ENCODE measurements around the gene RAP2A. TPM values are rescaled to one million over a fixed set of nuclear protein-coding genes. Genes with fewer than 3 reads are reported as not detected.

RAP2A gene
- total RNA-seq, 3 donors from 2014 or later (not counting 1 experiment from before 2014, with no cell fraction given): 25.9 to 48.1 (median 30.9) TPM

- no peaks in the 10 kb centered on the region for H3K9me3 ChIP-seq (ENCODE audit: control insufficient read depth, insufficient read depth, low read length)
- intact Hi-C loops (cut with micrococcal nuclease): no loop called here
- Mint-ChIP-seq H3K36me3 (no peaks in the 10 kb centered on the region), H3K9me3 (no peaks in the 10 kb centered on the region), H3K4me3 (no peak overlapping the region), H3K27me3 (ENCODE audit: low read depth in 2 of 2) (no peaks in the 10 kb centered on the region), H3K4me1 (no peaks in the 10 kb centered on the region), H3K27ac (no peak overlapping the region)
- no peak overlapping the region for H3K27ac ChIP-seq (ENCODE audit: low read length)
- 95% methylated on average over 4 of the region's 4 CpGs for WGBS (ENCODE audit: insufficient coverage)
- DNase-seq (no peak), ATAC-seq (no peak)
- TF ChIP-seq CTCF (IDR thresholded peaks at IDR 0.05): no peak
- no peak overlapping the region for H3K4me3 ChIP-seq (ENCODE audit: low read length)
- peaks cover 9% of the 10 kb centered on the region for H3K36me3 ChIP-seq (ENCODE audit: control insufficient read depth, insufficient read depth, low read length)
- no peaks in the 10 kb centered on the region for H3K4me1 ChIP-seq (ENCODE audit: control insufficient read depth, insufficient read depth, low read length)
- no peaks in the 10 kb centered on the region for H3K27me3 ChIP-seq (ENCODE audit: control insufficient read depth, insufficient read depth, low read length)
These were observed 38.4 kb upstream of the RAP2A start for GRCh38 chr13:97395447-97396136.

- Mint-ChIP-seq H3K27ac (no peak overlapping the region), H3K4me3 (no peak overlapping the region), H3K9me3 (no peaks in the 10 kb centered on the region), H3K27me3 (ENCODE audit: low read depth in 2 of 2) (no peaks in the 10 kb centered on the region), H3K36me3 (no peaks in the 10 kb centered on the region), H3K4me1 (no peaks in the 10 kb centered on the region)
- Histone ChIP-seq H3K4me1 (ENCODE audit: control insufficient read depth, insufficient read depth, low read length) (no peaks in the 10 kb centered on the region), H3K27ac (ENCODE audit: low read length) (no peak overlapping the region), H3K27me3 (ENCODE audit: control insufficient read depth, insufficient read depth, low read length) (no peaks in the 10 kb centered on the region), H3K4me3 (ENCODE audit: low read length) (no peak overlapping the region), H3K9me3 (ENCODE audit: control insufficient read depth, insufficient read depth, low read length) (no peaks in the 10 kb centered on the region), H3K36me3 (ENCODE audit: control insufficient read depth, insufficient read depth, low read length) (peaks cover 2% of the 10 kb centered on the region)
- intact Hi-C loops (cut with micrococcal nuclease): no loop called here
- no peak for ATAC-seq
- no peak for TF ChIP-seq CTCF (IDR thresholded peaks at IDR 0.05)
- DNase-seq: no peak
- WGBS (ENCODE audit: insufficient coverage): 100% methylated on average over 4 of the region's 10 CpGs
These were observed 36.7 kb upstream of the RAP2A start for GRCh38 chr13:97397267-97397666.

GRCh38 chr13:97401421-97401820, 32.5 kb upstream of the RAP2A start:
- ATAC-seq (no peak), DNase-seq (no peak)
- Histone ChIP-seq H3K27me3 (ENCODE audit: control insufficient read depth, insufficient read depth, low read length) (peaks cover 4% of the 10 kb centered on the region), H3K4me3 (ENCODE audit: low read length) (no peak overlapping the region), H3K9me3 (ENCODE audit: control insufficient read depth, insufficient read depth, low read length) (no peaks in the 10 kb centered on the region), H3K4me1 (ENCODE audit: control insufficient read depth, insufficient read depth, low read length) (no peaks in the 10 kb centered on the region), H3K27ac (ENCODE audit: low read length) (no peak overlapping the region), H3K36me3 (ENCODE audit: control insufficient read depth, insufficient read depth, low read length) (no peaks in the 10 kb centered on the region)
- H3K4me3 Mint-ChIP-seq: no peak overlapping the region
- H3K9me3 Mint-ChIP-seq: peaks cover 0 to 2% of the 10 kb centered on the region in 2 donors
- no peak overlapping the region for H3K27ac Mint-ChIP-seq
- no peaks in the 10 kb centered on the region for H3K4me1 Mint-ChIP-seq
- 61% methylated on average over 3 of the region's 3 CpGs for WGBS (ENCODE audit: insufficient coverage)
- TF ChIP-seq CTCF (IDR thresholded peaks at IDR 0.05): no peak
- intact Hi-C loops (cut with micrococcal nuclease): no loop called here
- H3K36me3 Mint-ChIP-seq: no peaks in the 10 kb centered on the region
- H3K27me3 Mint-ChIP-seq (ENCODE audit: low read depth in 2 of 2): peaks cover 6 to 9% of the 10 kb centered on the region in 2 donors
